Astrocyte of the cerebellum (primary cell): ENCODE data around the gene MRPL37.
A peak's percentile ranks its signal among the peaks of the same experiment; 100 is the strongest.
"Not testable (repeated sequence)": the region's sequence is repeated elsewhere in the genome, so short reads cannot be mapped to it uniquely, and the experiment has no call there.

ENCODE experiments used
- DNase-seq: peaks from one replicate; pipeline ENCODE4 v3.0.0-alpha.2; 2011; ENCODE audit warnings: low read depth
- H3K4me3 ChIP-seq: 2 replicates; pipeline ENCODE4 v1.5.1; 2011; ENCODE audit warnings: mild to moderate bottlenecking, low read depth, low read length, moderate library complexity
- in situ Hi-C: cut with HindIII; loops from 2 replicates; pipeline ENCODE4 v1.10.0; 2017; ENCODE audit warnings: low sequenced_read_pairs
- TF ChIP-seq, protein P1 (sequence below): IDR thresholded peaks from 2 replicates; pipeline ENCODE4 v1.5.1; 2012; ENCODE audit warnings: low read length, low read depth, moderate library complexity, mild to moderate bottlenecking; ENCODE audit errors: missing control alignments

Gene MRPL37

DNA sequence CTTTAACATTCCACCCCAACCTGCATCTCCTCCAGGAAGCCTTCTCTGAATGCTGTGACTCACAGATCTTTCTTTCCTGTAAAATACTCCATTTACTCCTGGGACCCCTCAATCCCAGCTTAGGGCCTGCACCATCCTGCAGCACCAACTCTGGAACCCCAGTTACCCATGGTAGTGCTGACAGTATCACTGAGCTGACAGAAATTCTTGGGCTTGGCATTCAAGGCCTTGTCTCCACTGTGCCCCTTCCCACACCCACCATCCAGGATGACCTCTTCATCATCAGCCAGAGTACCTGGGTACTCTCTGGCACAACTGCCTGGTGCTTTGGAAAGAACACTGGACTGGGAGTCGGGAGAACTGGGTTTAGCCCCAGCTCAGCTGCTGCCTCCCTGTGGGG lies 8.4 kb upstream of the MRPL37 start:
- TF ChIP-seq, protein P1, sequence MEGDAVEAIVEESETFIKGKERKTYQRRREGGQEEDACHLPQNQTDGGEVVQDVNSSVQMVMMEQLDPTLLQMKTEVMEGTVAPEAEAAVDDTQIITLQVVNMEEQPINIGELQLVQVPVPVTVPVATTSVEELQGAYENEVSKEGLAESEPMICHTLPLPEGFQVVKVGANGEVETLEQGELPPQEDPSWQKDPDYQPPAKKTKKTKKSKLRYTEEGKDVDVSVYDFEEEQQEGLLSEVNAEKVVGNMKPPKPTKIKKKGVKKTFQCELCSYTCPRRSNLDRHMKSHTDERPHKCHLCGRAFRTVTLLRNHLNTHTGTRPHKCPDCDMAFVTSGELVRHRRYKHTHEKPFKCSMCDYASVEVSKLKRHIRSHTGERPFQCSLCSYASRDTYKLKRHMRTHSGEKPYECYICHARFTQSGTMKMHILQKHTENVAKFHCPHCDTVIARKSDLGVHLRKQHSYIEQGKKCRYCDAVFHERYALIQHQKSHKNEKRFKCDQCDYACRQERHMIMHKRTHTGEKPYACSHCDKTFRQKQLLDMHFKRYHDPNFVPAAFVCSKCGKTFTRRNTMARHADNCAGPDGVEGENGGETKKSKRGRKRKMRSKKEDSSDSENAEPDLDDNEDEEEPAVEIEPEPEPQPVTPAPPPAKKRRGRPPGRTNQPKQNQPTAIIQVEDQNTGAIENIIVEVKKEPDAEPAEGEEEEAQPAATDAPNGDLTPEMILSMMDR: no peak
- no peak overlapping the region for H3K4me3 ChIP-seq
- no peak for DNase-seq
- in situ Hi-C loops: no loop called here

DNA sequence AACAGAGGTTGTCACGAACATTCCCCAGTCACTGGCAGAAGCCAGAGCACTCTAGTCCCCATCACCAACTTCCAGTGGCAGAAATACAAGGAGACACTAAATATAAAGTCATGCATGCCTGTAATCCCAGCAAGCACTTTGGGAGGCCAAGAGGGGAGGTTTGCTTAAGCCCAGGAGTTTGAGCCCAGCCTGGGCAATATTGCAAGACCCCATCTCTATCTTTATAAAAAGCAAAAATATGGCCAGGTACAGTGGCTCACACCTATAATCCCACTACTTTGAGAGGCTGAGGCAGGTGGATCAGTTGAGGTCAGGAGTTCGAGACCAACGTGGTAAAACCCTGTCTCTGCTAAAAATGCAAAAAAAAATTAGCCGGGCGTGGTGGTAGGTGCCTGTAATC lies 6.5 kb upstream of the MRPL37 start:
- no peak overlapping the region for H3K4me3 ChIP-seq
- in situ Hi-C loops: no loop called here
- TF ChIP-seq, protein P1: no peak
- no peak for DNase-seq

DNA sequence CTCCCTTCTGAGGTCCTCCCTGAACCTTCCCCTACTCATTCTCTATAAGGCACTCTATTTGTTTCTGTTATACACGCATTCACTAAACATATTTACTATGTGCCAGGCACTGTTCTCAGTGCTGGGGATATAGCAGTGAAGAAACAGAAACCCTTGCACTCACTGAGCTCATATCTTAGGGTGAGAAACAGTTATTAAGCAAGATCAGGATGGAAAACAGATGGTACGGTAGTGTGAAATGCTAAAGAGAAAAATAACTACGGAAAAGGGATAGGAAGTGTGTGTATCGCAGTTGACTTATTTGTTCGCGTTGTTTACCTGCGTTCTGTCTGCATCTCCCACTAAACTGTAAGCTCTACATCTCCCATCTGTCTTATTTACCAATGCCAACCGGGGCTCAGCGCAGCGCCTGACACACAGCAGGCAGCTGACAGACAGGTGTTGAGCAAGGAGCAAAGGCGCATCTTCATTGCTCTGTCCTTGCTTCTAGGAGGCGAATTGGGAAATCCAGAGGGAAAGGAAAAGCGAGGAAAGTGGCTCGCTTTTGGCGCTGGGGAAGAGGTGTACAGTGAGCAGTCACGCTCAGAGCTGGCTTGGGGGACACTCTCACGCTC lies 709 bp upstream of the MRPL37 start:
- DNase-seq: no peak
- TF ChIP-seq, protein P1: no peak
- peak overlapping the region; percentile 96 for H3K4me3 ChIP-seq
- in situ Hi-C loops: no loop called here

DNA sequence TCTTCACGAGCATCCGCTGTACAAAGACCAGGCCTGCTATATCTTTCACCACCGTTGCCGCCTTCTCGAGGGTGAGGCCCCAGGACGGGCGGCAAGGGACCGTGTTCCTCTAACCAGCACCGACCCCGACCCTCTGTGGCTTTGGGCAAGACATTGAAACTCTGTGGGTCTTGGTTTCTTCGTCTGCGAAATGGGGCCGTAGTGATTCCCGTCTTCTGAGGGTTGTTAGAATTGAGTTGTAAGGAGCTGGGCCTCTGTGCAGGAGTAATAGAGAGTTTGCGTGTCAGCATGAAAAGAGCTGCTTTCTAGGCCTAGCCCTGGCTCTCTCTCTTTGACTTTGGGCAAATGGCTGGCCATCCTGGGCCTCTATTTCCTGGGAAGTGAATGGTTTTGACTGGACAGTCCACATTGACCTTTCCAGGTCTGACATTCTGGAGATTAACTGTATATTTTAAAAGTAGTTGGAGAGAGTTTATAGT lies 591 bp downstream of the MRPL37 start:
- in situ Hi-C loops: no loop called here
- TF ChIP-seq, protein P1: no peak
- no peak for DNase-seq
- peak overlapping the region; percentile 96 for H3K4me3 ChIP-seq

DNA sequence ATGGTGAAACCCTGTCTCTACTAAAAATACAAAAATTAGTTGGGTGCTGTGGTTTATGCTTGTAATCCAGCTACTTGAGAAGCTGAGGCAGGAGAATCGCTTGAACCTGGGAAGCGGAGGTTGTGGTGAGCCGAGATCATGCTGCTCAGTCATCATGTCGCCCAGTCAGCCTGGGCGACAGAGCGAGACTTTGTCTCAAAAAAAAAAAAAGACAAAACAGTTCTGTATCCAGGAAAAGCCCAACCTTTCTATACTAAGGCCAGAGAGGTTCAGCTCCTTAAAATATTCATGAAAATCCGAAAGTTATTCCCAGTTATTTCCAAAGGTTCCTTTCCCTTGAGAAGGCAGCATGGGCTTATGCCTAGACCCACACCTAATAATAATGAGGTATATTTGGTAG lies 4.2 kb downstream of the MRPL37 start:
- in situ Hi-C loops: no loop called here
- H3K4me3 ChIP-seq: no peak overlapping the region
- TF ChIP-seq, protein P1: no peak
- DNase-seq: no peak

DNA sequence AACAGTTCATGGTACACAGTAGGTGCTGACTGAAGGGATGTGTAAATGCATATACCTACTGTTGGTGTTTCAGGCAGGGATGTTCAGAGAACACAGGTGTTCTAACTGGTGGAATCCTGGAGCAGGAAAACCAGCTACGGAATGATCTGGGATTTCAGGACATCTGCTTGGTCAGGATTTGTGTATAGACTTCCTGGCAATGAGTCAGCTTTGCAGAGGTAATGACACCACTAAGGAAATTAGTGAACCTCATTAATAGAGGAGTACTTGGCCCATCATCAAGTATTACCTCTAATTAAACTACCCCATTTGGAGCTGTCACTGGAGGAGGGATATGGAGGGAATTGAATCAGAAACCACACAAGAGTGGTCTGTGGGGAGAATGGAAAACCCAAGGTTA lies 7.3 kb downstream of the MRPL37 start:
- H3K4me3 ChIP-seq: no peak overlapping the region
- TF ChIP-seq, protein P1: no peak
- no peak for DNase-seq
- in situ Hi-C loops: no loop called here

DNA sequence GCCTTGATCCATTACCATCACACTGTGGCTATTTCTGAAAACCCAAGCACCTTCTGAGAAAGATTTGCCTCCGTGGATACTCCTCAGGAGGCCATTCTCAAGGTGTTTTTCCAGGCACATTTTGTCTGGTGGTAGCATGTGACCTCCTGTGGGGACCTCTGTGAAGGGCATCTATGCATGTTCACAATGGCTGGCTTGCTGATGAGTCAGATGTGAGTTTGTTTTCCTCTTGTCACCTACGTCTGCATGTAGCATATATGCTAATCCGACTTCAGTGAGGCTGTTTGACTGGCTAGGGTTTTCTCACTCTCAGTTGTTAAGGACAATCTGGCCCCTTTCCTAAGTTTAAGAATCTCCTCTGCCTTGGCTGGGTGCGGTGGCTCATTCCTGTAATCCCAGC lies 7.9 kb downstream of the MRPL37 start:
- H3K4me3 ChIP-seq, DNase-seq, in situ Hi-C loops: not testable (repeated sequence)
